NCI-H2107 (cell line): Measurements from ENCODE around the gene TRIM29.
"Not testable (repeated sequence)": the region's sequence is repeated elsewhere in the genome, so short reads cannot be mapped to it uniquely, and the experiment has no call there.

Experiments
- DNase-seq: peaks from one replicate; lab custom pipeline; 2025; lab: John Stamatoyannopoulos, UW

Gene TRIM29

GRCh38 chr11:120172054-120172911 is 34.4 kb upstream of the TRIM29 start:
- DNase-seq, result peak; percentile 33

GRCh38 chr11:120170741-120171261 is 32.9 kb upstream of the TRIM29 start:
- DNase-seq, result no peak

GRCh38 chr11:120169981-120170698 is 32.2 kb upstream of the TRIM29 start:
- DNase-seq, result no peak

- no peak for DNase-seq
Measured at GRCh38 chr11:120168960-120169681, 31.2 kb upstream of the TRIM29 start.

- DNase-seq, result no peak
Measured at GRCh38 chr11:120168108-120168959, 30.4 kb upstream of the TRIM29 start.

- no peak for DNase-seq
Measured at GRCh38 chr11:120167659-120168058, 29.7 kb upstream of the TRIM29 start.

GRCh38 chr11:120160436-120160835 is 22.5 kb upstream of the TRIM29 start:
- DNase-seq, result no peak

- no peak for DNase-seq
Measured at GRCh38 chr11:120153221-120153620, 15.3 kb upstream of the TRIM29 start.

- DNase-seq, result no peak
Measured at GRCh38 chr11:120151536-120151935, 13.6 kb upstream of the TRIM29 start.

- no peak for DNase-seq
Measured at GRCh38 chr11:120149246-120149645, 11.3 kb upstream of the TRIM29 start.

- DNase-seq, result no peak
Measured at GRCh38 chr11:120147950-120148270, 10.0 kb upstream of the TRIM29 start.

GRCh38 chr11:120147094-120147949 is 9.4 kb upstream of the TRIM29 start:
- no peak for DNase-seq

GRCh38 chr11:120146413-120147093 is 8.6 kb upstream of the TRIM29 start:
- no peak for DNase-seq

- DNase-seq, result no peak
Measured at GRCh38 chr11:120144501-120144900, 6.6 kb upstream of the TRIM29 start.

- not testable (repeated sequence) for DNase-seq
Measured at GRCh38 chr11:120143472-120143871, 5.6 kb upstream of the TRIM29 start.

GRCh38 chr11:120142441-120143100 is 4.7 kb upstream of the TRIM29 start:
- no peak for DNase-seq

- no peak for DNase-seq
Measured at GRCh38 chr11:120141768-120142423, 4.0 kb upstream of the TRIM29 start.

GRCh38 chr11:120141113-120141767 is 3.3 kb upstream of the TRIM29 start:
- DNase-seq, result no peak
